GM23248 (cell line): ENCODE results near the gene MB21D2.

Experiments used
- EZH2 ChIP-seq: fragments of 200-600 bp; sonication (generic); IDR thresholded peaks from 2 replicates; pipeline ENCODE4 v1.6.1; 2018; ENCODE audit warnings: antibody characterized with exemption, mild to moderate bottlenecking; ENCODE audit not compliant: insufficient read depth, poor library complexity, severe bottlenecking
- EZH2phosphoT487 ChIP-seq: fragments of 200-600 bp; sonication (generic); IDR thresholded peaks from 2 replicates; pipeline ENCODE4 v1.6.1; 2018; ENCODE audit warnings: antibody characterized with exemption, moderate library complexity, mild to moderate bottlenecking, low read depth; ENCODE audit not compliant: insufficient read depth

DNA sequence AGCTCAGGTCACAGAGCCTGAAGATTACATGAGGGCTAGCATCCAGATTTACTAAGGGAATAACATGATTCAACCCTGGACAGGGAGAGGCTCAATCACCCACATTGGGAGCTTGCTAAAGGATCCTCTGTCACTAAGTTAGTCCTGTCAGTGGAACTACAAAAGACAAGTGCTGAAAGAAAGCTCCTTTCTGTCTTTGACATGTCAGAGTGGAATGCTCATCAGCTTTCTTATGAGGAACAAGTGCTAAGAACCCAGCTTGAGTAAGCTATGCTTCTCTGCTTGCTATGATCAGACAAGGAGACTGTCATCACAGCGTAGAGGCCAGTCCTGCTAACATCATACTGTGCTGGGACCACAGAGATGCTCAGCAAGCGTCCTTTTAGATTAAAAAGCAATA is 74.5 kb downstream of the MB21D2 start:
- no peak for TF ChIP-seq EZH2phosphoT487
- TF ChIP-seq EZH2 = no peak
